MG63 (cell line): Measurements from ENCODE around the gene TIAM1. TPM values are rescaled to one million over a fixed set of nuclear protein-coding genes. Genes with fewer than 3 reads are reported as not detected.
A peak's percentile ranks its signal among the peaks of the same experiment; 100 is the strongest.

Source experiments
- DNase-seq: peaks from one replicate; pipeline ENCODE4 v3.0.0-alpha.2; 2020
- H3K27me3 ChIP-seq: fragments of 250-450 bp; sonication (Bioruptor Pico); 2 replicates; pipeline ENCODE4 v1.5.1; 2020; ENCODE audit warnings: mild to moderate bottlenecking, moderate library complexity
- H3K36me3 ChIP-seq: fragments of 250-450 bp; sonication (Bioruptor Pico); 2 replicates; pipeline ENCODE4 v1.5.1; 2020; ENCODE audit warnings: mild to moderate bottlenecking, moderate library complexity
- H3K4me3 ChIP-seq: fragments of 250-450 bp; sonication (Bioruptor Pico); 2 replicates; pipeline ENCODE4 v1.5.1; 2020; ENCODE audit warnings: mild to moderate bottlenecking, moderate library complexity
- H3K9me3 ChIP-seq: fragments of 250-450 bp; sonication (Bioruptor Pico); 2 replicates; pipeline ENCODE4 v1.5.1; 2020; ENCODE audit warnings: mild to moderate bottlenecking, moderate library complexity
- total RNA-seq: library from RNA; depleted of rRNA; stranded (reverse); fragments of >200 nt; shearing (Covaris generic); gene quantifications from 2 replicates; pipeline ENCODE4 v1.2.3, GENCODE V29; 2014; ENCODE audit warnings: low replicate concordance

TIAM1 gene
- total RNA-seq, 1 experiment from 2014 or later: 2.2 TPM

GRCh38 chr21:31283025-31283424, 61.0 kb downstream of the TIAM1 start:
- Histone ChIP-seq H3K9me3 (peaks cover 1% of the 10 kb centered on the region; the same call in 1 of the 2 replicates), H3K36me3 (no peaks in the 10 kb centered on the region), H3K27me3 (no peaks in the 10 kb centered on the region), H3K4me3 (no peak overlapping the region)
- no peak for DNase-seq

- no peak overlapping the region for H3K4me3 ChIP-seq
- peak; percentile 67 for DNase-seq
- no peaks in the 10 kb centered on the region for H3K36me3 ChIP-seq
- no peaks in the 10 kb centered on the region for H3K9me3 ChIP-seq
- H3K27me3 ChIP-seq: no peaks in the 10 kb centered on the region
Observed at GRCh38 chr21:31282095-31282709, 61.9 kb downstream of the TIAM1 start.

DNA sequence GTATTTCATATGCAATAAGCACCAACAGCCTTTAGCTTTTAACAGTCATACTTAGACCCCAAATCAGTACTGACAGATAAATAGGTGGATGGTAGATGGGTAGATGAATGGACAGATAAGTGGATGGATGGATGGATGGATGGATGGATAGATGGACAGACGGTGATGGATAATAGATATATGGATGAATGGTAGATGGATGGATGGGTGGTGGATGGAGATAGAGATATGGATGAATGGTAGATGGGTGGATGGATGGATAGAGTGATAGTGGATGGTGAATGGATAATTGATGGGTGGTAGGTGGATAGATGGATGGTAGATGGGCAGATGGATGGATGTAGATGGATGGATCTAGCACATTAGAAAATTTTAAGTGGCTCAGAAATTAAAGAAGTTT, 62.5 kb downstream of the TIAM1 start:
- no peaks in the 10 kb centered on the region for H3K9me3 ChIP-seq
- no peak overlapping the region for H3K4me3 ChIP-seq
- H3K36me3 ChIP-seq: no peaks in the 10 kb centered on the region
- DNase-seq: no peak
- H3K27me3 ChIP-seq: no peaks in the 10 kb centered on the region

DNA sequence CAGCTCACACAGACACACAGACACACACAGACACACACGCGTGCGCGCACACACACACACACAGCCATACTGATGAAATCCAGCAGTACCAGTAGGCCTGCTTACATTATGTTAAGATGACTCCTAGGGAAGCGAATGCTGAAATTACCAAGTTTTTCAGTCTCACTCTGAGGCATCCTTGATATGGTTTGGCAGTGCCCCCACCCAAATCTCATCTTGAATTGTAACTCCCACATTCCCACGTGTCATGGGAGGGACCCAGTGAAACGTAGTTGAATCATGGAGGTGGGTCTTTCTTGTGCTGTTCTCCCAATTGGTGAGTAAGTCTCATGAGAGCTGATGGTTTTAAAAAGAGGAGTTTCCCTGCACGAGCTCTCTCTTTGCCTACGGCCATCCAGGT, 64.1 kb downstream of the TIAM1 start:
- Histone ChIP-seq H3K36me3 (no peaks in the 10 kb centered on the region), H3K4me3 (no peak overlapping the region), H3K27me3 (no peaks in the 10 kb centered on the region), H3K9me3 (no peaks in the 10 kb centered on the region)
- no peak for DNase-seq

DNA sequence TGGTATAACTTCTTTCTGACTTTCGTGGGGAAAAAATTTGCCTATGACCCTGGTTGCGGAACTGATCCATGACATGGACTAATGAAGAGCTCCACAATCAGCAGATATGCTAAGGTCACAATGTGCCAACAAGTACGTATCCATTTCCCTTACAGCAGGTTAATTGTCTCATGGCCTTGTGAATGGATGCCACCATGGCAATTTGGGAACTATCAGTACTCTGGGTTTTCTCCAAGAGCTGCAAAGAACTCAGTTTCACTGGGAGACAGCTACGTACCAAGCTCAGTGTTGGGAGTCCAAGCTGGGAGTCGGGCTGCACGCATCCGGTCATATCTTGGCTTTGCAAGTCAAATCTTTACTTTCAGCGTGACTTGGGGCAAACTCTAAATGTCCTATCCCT, 64.8 kb downstream of the TIAM1 start:
- Histone ChIP-seq H3K36me3 (no peaks in the 10 kb centered on the region), H3K9me3 (no peaks in the 10 kb centered on the region), H3K27me3 (no peaks in the 10 kb centered on the region), H3K4me3 (no peak overlapping the region)
- no peak for DNase-seq

GRCh38 chr21:31278511-31279130, 65.4 kb downstream of the TIAM1 start:
- H3K9me3 ChIP-seq: no peaks in the 10 kb centered on the region
- H3K36me3 ChIP-seq: no peaks in the 10 kb centered on the region
- no peaks in the 10 kb centered on the region for H3K27me3 ChIP-seq
- no peak for DNase-seq
- no peak overlapping the region for H3K4me3 ChIP-seq

DNA sequence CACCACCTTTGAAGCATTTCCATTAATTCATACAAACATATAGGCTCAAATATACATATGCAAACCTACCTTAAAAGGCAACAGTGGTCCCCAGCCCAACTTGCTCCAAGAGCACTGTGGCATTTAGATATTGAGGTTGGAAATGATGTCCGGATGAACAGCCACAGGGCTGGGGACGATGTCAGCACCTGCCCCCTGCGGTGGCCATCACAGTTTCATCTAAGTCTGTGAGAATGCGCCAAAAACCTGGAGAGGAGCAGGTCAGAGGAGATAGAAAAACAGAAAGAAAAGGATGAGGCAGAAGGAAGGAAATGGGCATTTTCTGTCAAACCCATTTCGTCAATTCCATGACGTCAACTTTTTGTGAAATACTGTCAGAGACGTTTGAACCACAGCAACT, 67.4 kb downstream of the TIAM1 start:
- H3K4me3 ChIP-seq: no peak overlapping the region
- H3K36me3 ChIP-seq: no peaks in the 10 kb centered on the region
- DNase-seq: no peak
- H3K27me3 ChIP-seq: no peaks in the 10 kb centered on the region
- no peaks in the 10 kb centered on the region for H3K9me3 ChIP-seq

DNA sequence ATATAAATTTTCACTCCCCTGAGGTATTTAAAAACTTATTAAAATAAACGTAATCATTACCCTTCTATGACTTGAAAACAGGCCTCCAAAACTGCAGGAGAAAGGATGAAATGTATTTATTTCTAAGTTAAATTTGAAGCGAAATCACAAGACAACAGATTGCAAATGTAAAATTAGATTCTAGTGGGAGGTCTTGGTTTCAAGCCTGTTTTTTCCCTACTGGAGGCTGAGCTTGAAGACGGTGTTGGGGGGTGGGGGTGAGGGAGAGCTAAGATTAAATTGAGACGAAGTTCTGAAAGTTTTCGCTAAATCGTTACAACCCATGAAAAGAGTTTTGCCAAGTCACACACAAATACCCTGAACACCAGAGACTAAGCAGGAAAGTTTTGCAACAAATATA, 68.2 kb downstream of the TIAM1 start:
- Histone ChIP-seq H3K36me3 (no peaks in the 10 kb centered on the region), H3K9me3 (no peaks in the 10 kb centered on the region), H3K4me3 (no peak overlapping the region), H3K27me3 (no peaks in the 10 kb centered on the region)
- DNase-seq: no peak

- no peak overlapping the region for H3K4me3 ChIP-seq
- H3K27me3 ChIP-seq: no peaks in the 10 kb centered on the region
- H3K9me3 ChIP-seq: no peaks in the 10 kb centered on the region
- no peaks in the 10 kb centered on the region for H3K36me3 ChIP-seq
- DNase-seq: no peak
Observed at GRCh38 chr21:31273278-31273677, 70.8 kb downstream of the TIAM1 start.

DNA sequence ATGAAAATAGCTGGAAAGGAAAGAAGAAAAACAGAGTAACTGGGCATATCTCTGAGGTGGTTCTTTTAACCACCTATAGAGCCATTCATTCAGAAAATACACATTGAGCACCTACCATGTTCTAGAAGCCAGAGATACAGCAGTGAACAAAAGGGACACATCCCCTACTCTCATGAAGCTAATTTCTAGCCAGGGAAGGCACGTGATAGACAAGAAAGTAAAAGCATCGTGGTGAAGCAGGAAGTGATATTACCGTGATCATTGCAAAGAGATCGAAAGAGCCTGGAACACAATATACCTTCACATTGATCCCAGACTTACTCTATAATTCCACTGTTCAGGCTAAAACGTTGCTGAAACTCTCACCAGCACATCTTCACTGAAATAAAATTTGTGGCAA, 76.0 kb downstream of the TIAM1 start:
- no peaks in the 10 kb centered on the region for H3K9me3 ChIP-seq
- DNase-seq: no peak
- H3K36me3 ChIP-seq: no peaks in the 10 kb centered on the region
- H3K4me3 ChIP-seq: no peak overlapping the region
- no peaks in the 10 kb centered on the region; the same call in 1 of the 2 replicates for H3K27me3 ChIP-seq

DNA sequence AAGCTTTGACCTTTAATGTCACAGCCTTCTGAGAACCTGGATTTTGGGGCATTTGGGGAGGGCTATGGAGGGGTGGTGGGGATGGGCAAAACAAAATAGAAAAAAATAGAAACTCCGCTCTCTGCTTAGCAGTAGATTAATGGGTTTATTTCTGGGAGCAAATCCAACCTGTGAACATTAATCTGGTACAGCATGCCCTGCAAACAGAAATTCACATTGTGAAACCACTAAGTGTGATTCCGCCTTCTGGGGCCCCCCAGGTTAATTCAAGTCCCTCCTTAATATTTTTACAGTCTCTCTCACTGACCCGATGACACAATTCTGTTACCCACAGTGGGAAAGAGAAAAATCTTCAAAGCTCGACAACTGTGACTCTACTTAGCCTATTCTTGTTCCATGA, 76.4 kb downstream of the TIAM1 start:
- no peak overlapping the region for H3K4me3 ChIP-seq
- no peaks in the 10 kb centered on the region for H3K9me3 ChIP-seq
- no peak for DNase-seq

DNA sequence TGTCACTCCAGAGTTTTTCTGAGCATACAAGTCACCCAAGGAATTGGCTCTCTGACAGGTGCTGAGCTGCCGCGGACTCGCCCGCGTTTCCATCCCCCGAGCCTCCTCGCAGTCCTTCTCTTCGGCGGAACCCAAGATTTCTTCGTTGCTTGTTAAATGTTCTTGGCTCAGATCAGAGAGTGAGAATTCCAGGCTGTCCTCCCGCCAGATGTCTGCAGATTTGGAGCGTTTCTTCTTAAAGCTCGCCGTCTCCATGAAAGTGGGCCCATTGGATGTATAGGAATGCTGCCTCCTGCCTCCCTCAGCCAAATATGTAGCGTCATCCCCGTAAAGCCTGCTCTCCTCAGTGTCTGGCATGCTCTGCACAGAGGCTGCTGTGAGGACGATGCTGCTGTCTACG, 77.8 kb downstream of the TIAM1 start:
- Histone ChIP-seq H3K9me3 (no peaks in the 10 kb centered on the region), H3K4me3 (no peak overlapping the region), H3K36me3 (no peaks in the 10 kb centered on the region), H3K27me3 (no peaks in the 10 kb centered on the region; the same call in 1 of the 2 replicates)
- no peak for DNase-seq

More for the DNA sequence above, 76.4 kb downstream of the TIAM1 start:
- Histone ChIP-seq H3K36me3 (no peaks in the 10 kb centered on the region), H3K27me3 (no peaks in the 10 kb centered on the region; the same call in 1 of the 2 replicates)

DNA sequence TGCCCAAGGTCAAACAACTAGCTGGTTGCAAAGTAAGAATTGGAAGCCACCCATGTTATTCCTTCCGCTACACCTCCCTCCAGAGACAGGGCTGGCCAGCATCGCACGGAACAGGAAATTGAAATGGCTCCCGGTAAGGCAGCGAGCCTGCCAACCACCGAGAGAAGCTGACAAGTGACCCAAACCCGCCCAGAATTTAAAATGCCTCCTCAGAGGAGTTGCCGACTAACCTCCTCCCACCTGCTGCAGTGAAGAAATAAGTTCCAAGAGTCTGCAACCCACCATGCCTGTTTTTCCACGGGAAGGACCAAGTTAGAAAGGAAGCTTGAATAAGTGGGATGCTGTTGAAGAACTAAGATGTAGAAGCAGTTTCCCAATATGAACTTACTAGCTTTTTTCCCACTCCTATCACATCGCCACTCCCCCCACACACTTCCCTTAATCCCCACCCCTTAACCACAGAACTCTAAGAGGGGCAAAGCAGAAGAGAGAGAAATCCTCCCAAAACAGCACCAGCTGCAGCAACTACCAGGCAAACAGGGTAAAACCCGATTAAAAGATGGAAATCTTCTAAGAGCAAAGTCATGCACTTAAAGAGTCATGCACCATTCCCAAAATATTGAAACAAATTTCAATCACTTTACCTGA, 78.6 kb downstream of the TIAM1 start:
- no peaks in the 10 kb centered on the region for H3K9me3 ChIP-seq
- no peak for DNase-seq
- H3K36me3 ChIP-seq: no peaks in the 10 kb centered on the region
- no peak overlapping the region for H3K4me3 ChIP-seq
- no peaks in the 10 kb centered on the region; the same call in 1 of the 2 replicates for H3K27me3 ChIP-seq

DNA sequence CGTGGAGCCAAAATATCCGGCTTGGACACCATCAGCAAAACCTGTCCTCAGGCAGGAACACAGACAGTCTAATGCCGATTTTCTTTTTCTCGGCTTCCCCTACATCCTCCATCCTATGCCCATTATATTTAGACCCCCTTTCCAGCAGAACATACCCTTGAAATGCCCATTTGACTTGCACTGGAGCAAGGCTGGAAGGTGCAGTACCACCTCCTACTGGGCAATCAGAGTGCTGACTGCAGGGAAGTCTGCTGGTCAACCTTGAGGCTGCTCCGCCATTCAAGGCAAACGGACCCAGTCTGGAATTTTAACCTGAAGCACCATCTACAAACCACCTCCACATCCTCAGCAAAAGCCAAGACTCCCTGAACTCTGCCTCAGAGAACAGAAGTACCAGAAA, 79.5 kb downstream of the TIAM1 start:
- DNase-seq: no peak
- H3K9me3 ChIP-seq: no peaks in the 10 kb centered on the region
- no peak overlapping the region for H3K4me3 ChIP-seq
- no peaks in the 10 kb centered on the region for H3K36me3 ChIP-seq
- H3K27me3 ChIP-seq: no peaks in the 10 kb centered on the region; the same call in 1 of the 2 replicates

- Histone ChIP-seq H3K27me3 (no peaks in the 10 kb centered on the region; the same call in 1 of the 2 replicates), H3K9me3 (no peaks in the 10 kb centered on the region), H3K36me3 (no peaks in the 10 kb centered on the region), H3K4me3 (no peak overlapping the region)
- no peak for DNase-seq
Observed at GRCh38 chr21:31262728-31263127, 81.3 kb downstream of the TIAM1 start.

- no peak overlapping the region for H3K4me3 ChIP-seq
Observed at GRCh38 chr21:31261759-31262158, 82.3 kb downstream of the TIAM1 start.

GRCh38 chr21:31260790-31261189, 83.3 kb downstream of the TIAM1 start:
- no peak for DNase-seq
- H3K36me3 ChIP-seq: no peaks in the 10 kb centered on the region
- no peaks in the 10 kb centered on the region; the same call in 1 of the 2 replicates for H3K27me3 ChIP-seq
- no peak overlapping the region for H3K4me3 ChIP-seq
- H3K9me3 ChIP-seq: no peaks in the 10 kb centered on the region

More at GRCh38 chr21:31261759-31262158, 82.3 kb downstream of the TIAM1 start:
- no peaks in the 10 kb centered on the region for H3K36me3 ChIP-seq
- no peaks in the 10 kb centered on the region for H3K9me3 ChIP-seq
- DNase-seq: no peak
- H3K27me3 ChIP-seq: no peaks in the 10 kb centered on the region; the same call in 1 of the 2 replicates

GRCh38 chr21:31258073-31258472, 86.0 kb downstream of the TIAM1 start:
- H3K4me3 ChIP-seq: no peak overlapping the region
- no peaks in the 10 kb centered on the region for H3K9me3 ChIP-seq
- no peak for DNase-seq

More at GRCh38 chr21:31258073-31258472, 86.0 kb downstream of the TIAM1 start:
- Histone ChIP-seq H3K36me3 (no peaks in the 10 kb centered on the region), H3K27me3 (no peaks in the 10 kb centered on the region)
